ENCODE results near the gene ANXA3.
A peak's percentile ranks its signal among the peaks of the same experiment; 100 is the strongest.
"Not testable (repeated sequence)": the region's sequence is repeated elsewhere in the genome, so short reads cannot be mapped to it uniquely, and the experiment has no call there.

The ANXA3 gene

DNA sequence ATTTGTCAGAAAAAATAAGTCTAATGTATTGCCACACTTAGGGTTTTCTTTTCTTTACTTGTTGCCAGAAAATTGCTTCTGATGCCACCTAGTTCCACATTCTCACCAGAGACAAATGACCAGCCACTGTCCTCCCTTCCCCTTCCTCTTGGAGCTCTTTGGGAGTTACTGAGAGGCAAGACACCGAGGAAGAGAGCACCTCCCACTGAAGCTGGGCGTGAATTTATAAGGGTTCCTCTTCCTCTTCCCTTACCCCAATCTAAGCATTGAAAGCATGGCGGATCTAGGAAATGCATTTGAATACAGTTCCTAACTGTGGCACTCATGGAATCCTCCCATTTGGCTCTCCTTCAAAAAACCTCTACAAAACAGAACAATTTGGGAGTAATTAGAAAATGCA, 30.0 kb downstream of the ANXA3 start:
- DNase-seq: peak; percentile 71

DNA sequence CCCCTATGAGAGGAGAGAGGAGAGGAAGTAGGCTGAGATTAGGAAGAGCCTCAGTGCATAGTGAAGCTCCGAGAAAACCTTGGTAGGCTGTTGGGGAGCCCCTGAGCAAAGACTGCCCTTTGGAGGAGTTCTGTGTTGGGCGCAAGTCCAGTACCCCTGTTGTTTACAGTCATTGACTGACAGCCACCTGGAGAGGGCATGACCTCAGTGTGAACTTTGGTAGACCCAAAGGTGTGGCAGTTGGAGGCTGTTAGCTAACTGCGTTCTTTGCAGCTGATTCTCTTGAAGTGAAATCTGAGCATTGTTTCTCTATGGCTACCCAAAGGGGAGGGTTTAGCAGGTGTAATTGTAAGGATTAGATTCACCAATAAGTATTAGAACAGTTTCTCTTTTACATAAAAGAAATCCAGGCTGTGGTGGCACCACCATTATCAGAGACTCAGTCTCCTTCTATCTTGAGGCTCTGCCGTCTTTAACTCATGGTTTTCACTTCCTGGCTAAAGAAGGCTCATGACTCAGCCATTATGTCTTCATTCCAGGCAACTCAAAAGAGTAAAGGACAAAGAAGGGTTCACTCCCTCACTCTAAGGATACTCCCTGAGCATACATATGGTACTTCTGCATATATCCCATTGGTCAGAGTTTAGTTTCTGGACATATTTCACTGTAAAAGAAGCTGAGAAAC, 33.4 kb downstream of the ANXA3 start:
- peak; percentile 55 for DNase-seq

DNA sequence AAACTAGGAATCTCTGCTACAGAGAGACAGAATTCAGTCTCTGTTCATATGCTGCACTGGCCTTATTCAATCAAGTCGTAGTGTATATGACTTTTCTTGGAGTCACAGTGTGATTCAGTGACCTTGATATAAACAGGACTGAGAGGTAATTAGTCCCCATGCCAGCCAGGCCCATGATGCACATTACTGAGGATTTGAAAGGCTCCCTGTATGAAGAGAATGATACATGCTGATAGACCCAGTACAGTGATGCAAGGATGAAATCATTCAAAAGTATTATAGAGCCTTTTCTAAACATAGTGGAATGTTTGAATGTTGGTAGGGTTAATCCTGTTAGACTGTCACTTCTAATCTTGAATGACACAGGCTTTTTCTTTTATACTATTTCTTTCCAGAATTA, 34.1 kb downstream of the ANXA3 start:
- no peak for DNase-seq

DNA sequence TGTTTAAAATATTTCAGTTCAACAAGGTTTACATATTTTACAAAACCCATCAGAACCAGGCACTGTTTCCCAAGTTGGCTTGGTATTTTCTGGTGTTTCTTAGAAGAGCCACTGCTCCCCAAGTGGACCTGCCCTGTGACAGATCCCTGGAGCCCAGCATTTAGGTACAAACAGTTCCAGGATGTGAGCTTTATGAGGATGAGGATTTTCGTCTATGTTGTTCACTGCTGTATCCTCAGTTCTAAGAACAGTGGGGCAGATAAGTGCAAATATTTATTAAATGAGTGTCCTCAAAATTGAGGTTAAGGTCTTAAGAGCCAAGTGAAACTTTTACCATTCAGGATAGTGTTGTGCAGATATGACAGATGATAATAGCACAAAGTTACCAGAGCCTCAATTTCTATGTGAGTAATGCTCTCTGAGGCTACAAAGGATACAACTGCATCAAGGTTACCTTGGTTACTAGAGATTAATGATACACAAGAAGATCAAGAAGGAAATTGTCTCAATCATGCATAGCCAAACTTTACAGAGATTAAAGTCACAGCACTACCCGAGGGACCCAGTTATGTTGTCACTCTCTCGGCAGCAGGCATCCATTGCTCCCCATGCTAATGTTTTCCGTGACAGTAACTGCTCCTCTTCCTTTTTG, 37.5 kb downstream of the ANXA3 start:
- DNase-seq: no peak

DNA sequence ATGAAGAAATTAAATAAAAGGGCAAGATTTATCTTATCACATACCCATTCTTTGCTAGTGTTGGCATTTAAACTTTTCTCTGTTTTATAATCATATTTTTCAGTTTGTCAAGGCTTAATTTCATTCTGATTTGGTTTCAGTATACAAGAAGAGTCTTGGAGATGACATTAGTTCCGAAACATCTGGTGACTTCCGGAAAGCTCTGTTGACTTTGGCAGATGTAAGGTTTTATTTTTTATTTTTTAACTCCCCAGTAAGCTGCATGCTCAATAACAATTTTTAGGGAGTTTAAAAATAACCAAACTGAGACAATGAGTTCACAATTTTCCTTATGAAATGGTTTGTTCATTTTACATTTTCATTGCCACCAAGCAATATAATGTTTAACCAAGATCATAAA, 39.8 kb downstream of the ANXA3 start:
- no peak for DNase-seq

DNA sequence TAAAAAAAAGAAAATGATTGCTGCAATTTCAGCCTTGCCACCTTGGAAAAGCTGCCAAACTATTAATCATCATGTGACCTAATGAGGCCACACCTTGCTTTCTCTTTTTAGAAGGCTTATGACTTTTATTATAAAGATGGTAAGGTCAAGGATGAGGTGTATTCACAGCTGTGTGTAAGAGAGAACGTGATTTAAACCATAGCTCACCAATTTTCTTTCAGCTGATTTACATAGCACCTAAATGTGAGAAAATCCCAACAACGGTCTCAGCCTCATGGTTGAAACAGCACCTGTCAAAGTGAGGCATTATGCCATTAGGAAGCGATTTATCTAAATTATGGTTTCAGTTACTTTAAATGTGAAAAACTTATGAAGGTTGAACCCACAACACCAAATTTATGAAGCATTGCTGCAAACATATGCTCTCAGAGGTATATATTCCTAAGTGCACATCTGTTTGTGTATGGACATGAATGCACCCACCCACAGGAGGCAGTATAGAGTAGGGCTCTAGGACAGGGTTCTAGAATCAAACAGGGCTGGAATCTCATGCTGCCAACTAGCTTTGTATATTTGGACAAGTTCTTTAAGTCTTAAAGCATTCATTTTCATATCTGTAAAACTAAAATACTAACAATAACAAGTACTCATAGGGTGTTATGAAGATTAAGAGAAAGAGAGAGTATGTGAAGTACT, 40.7 kb downstream of the ANXA3 start:
- no peak for DNase-seq

DNA sequence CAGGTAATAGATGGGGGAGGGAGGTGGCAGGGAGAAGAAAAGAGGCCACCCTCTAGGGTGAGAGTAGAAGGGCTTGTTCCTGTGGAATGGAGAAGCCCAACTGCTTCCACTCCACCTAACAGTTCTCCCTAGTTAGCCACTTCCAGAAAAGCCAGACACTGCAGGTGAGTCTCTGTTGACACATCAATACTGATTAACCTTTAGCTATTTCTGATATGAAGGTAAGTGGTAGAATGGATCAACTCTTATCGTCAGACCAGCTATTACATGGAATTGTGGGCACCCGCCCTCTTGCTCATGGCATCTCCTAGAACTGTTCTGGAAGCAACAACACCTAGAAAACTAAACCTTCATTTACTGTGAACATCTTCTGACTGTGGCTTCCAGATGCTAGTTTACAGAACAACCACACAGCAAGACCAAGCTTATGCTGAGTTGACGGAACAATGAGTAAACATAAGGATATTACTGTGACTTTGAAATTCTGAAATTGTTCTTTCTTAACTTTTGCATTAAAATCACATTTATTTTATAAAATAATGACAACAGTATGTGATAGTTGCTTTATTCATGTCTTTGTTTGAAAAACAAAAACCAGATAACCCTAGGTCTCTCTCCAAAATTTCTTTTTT, 44.7 kb downstream of the ANXA3 start:
- no peak for DNase-seq

DNA sequence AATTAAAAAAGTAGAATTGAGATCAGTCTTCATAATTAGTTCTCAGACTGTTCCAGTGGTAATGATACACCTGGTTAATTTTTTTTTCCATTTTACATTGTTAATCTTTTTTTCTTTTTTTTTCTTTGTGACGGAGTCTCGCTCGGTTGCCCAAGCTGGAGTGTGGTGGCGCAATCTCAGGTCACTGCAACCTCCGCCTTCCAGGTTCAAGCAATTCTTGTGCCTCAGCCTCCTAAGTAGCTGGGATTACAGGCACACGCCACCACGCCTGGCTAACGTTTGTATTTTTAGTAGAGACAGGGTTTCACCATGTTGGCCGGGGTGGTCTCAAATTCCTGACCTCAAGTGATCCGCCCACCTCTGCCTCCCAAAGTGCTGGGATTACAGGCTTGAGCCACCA, 46.9 kb downstream of the ANXA3 start:
- DNase-seq: not testable (repeated sequence)

DNA sequence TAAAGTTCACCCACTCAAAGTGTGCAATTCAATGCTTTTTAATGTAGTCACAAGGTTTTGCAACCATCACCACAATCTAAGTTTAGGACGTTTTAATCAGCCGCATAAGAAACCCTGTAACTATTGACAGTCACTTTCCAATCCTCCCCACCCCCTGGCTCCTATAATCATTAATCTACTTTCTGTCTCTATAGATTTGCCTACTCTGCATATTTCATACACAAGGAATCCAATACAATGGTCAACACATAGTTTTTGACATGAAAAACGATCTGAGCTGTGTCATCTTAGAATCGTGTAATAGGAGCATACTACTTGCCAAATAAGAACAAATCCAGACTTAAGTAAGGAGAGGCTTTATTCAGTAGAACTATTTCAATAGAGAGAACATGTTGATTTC, 47.6 kb downstream of the ANXA3 start:
- DNase-seq: no peak

DNA sequence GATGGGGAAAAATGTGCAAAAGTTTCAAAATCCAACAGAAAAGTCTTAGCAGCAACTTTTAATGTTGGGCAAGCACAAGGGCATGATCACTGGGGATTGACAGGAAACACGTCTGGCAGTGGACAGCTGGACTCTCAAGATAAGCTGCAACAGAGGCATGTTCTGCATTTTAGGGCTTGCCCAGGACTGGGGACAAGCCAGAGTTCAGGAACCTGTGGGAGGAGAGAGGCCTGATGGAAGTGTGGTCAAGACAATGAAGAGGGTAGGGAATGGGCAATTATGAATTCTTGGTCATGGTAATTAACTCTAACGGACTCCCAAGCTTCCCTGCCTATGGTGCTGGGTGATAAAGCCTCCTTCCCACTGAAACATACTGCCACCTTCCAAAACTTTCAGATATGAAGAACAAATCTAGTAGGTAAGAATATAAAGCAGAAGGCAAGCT, 48.4 kb downstream of the ANXA3 start:
- peak; percentile 15 for DNase-seq

DNA sequence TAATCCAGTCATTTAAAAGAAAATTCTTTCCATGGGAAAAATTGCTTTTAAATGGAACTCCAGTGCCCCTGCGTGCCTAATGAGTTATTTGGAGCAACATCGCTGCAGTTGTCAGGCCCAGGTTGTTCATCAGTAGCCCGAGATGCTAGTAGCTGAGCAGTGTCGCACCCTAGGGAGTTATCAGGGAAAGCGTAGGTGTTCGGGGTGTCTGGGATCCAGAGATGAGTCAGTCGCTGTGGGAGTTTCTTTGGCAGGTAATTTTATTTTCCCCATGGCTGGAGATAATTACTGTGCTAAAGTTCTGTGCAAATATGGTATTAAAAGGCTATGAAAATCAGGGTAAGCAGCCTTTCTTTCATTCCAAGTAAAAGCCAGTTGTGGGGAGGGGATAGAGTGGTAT, 49.4 kb downstream of the ANXA3 start:
- no peak for DNase-seq

DNA sequence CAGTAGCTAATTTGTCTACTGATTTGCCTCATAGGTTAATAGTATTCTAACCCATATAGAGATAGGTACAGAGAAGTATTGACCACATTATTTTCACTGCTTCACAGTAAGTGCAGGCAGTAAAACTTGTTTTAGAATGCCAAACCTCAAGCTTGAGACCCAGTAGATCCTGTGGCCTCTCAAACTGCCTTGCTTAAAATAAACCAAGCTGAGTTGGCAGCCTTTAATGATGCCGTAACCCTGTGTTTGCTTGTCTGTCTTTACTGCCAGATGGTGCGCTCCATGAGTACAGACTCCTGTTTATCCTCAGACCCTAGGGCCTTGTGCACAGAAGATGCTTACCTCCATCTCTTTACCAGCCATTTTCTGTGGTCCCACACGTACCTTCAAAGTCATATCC, 50.8 kb downstream of the ANXA3 start:
- DNase-seq: peak; percentile 71

DNA sequence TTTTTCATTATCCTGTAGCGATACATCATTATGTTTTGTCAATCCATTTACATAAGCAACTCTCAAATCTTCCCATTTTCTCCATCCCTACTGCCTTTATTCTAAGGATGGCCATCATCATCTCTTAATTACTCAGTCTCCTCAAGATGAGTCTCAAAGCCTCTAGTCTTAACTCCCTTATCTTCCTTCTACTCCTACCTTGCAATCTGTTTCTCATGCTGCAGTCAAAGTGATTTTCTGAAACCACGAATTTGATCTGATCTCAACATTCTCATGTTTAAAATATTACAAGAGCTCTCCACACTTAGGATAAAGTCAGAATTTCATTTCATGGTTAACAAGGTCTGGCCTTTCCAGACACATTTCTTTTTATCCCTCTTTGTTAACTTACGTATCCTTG, 51.8 kb downstream of the ANXA3 start:
- DNase-seq: no peak

DNA sequence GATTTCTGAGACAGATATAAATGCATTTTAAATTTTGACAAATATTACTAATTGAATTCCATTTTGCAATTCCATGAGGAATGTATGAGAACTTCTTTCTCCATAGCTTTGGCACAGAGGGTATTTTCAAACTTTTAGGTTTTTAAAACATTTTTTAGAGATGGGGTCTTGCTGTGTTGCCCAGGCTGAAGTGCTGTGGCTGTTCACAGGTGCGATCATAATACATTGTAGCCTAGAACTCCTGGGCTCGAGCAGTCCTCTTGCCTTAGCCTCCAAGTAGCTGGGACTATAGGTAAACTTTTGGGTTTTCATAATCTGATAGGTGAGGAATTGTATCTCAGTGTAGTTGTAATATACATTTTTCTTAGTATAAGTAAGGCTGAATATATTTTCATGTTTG, 53.4 kb downstream of the ANXA3 start:
- DNase-seq: no peak

DNA sequence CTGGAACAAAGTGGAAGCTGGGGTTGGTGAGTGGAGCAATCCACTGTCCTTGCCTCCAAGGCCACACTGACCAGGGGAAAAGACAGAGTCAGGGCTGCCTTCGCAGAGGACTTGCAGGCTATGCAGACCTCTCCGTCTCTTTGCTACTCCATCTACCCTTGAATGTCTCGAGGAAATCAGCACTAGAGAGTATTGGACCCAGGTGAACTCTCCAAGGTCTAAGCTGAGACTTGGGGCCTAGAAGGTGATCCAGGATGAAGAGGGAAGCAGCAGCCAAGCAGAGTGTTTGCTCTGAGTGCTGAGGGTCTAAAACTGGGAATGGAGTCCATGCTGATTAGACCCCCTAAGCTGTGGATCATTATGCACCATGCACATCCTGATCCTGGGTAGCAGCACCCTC, 54.5 kb downstream of the ANXA3 start:
- DNase-seq: no peak

DNA sequence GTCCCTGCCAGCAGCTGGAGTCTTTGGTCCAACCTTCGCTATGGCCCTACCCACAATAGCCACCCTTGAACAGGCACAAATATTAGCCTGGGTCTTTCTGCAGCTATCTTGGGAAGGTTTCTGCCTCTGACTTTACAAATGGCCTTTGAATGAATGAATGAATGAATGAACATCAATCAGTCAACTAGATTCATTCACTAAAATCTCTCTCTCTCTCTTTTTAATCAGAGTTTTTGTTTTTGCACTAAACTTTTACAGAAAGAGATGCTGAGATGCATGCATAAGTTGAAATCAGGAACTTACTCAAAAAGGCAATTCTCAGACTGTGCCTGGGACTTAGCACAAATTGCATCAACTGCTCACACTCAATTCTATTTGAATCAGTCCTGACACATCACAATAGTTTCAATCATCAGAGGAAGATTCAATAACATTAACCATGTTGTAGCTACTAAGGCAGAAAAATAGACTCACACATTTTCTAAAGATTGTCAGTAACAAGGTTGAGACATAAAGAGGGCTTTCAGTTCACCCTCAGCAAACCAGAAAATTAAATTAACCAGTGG, 55.0 kb downstream of the ANXA3 start:
- DNase-seq: peak; percentile 17

DNA sequence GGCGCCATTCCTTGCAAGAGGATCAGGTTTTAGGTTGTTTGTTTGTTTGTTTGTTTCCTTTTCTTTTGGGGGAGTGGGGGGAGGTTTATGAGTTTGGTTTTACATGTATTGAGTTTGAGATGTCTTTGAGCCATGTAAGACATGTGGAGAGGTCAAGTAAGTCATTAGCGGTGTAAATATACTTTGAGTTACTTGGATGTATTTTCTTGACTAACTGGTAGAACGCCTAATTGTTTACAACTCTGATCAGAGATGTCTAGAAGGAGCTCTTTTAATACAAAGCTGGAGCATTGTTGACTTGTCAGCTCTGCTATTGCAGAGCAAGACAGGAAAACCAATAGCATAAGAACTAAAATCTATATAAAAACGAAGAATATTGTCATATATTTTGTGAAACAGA, 57.1 kb downstream of the ANXA3 start:
- DNase-seq: no peak

DNA sequence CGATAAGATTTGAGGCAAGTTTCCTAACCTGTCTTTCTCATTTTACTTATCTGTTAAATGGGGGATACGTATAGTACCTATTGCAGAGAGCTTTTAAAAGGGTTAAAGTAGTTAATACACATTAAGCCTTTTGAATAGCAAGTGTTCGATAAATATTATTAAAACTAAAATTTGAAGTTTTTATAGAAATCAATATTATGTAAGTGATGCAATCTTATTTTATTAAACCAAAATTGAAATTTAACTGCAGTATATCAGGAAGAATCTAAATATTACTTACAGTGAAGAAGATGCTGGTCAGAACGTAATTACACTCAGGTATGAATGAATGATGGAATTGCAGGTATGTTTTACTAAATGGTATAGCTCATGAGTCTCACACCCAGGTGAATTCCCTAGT, 58.0 kb downstream of the ANXA3 start:
- DNase-seq: no peak

DNA sequence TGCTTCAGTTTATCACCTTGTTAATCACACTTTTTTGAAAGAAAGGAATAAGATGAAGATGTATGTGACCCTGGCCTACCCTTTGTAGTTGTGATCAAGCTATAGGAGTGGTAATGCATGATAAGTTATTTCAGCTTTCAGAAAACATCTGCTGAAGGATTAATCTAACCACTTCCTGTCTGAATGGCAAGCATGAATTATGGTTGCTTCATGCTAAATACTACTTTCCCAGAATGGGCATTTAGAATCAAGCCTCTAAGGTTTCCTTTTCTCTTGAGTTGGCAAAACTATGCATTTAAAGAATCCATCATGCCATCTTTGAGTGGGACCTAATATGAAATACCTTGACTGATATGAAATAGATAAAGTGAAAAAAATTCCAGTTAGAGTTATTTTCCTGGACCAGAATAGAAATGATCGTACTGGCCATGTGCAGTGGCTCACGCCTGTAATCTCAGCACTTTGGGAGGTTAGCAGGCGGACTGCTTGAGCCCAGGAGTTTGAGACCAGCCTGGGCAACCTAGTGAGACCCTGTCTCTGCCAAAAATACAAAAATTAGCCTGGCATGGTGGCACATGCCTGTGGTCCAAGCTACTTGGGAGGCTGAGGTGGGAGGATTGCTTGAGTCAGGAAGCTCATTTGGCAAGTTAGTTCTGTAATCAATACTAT, 59.1 kb downstream of the ANXA3 start:
- peak; percentile 84 for DNase-seq

DNA sequence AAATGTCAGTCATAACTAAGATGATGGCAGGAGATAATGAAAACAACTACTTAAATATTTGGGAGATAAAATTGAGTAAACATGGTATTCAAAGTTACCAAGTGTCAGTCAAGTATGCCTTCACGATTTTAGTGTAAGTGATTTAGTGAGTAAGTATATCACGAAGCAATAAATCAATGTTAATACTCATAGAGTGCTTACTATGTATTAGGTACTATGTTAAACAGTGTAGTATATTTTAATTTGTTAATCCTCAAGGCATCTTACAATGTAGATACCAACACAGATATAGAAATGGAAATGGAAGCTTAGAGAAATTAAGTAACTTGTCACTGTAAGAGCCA, 59.6 kb downstream of the ANXA3 start:
- DNase-seq: no peak

DNA sequence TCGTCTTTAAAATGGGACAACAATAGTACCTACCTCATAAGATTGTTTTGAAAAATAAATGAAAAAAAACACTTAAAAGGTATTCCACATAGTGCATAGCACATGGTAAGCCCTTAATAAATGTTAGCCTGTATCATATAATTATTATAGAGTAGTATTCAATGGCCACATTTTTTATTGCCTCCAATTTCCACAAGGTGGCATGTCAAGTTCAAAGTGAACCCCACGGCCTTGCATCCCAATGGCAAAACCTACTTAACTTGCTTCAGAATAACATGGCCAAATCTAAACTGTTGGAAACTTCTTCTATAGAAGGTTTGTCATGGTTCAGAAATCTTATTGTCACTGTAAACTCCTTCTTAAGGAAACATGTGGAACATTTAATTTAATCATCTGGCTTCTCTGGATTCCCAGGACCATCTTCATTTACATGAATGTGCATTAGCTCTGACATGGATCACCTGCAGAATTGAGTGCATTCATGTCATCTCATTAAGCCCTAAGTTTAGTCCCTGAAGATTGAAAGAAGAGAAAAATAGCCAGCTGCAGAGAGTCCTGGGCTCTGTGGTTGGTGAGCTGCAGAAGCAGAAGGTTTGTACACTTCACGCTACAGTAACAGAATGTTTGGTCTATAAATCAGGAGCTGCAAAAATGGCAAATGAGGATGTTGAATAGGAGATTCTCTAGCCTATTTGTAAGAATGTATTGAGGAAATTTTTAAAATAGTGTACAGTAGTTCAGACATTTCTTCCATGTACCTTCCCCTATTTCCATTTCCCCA, 61.0 kb downstream of the ANXA3 start:
- peak; percentile 42 for DNase-seq

Measured in MV-4-11 (cell line).